Body of pancreas (tissue), 4 donors: ENCODE data around the gene TENT5C. TPM values are rescaled to one million over a fixed set of nuclear protein-coding genes. Genes with fewer than 3 reads are reported as not detected.

Experiments used
- ATAC-seq: fragments of 150-250 bp; one replicate; pipeline ENCODE4 v1.9.1; 2016
- DNase-seq, 4 donors: peaks; one replicate each; pipeline ENCODE4 v3.0.0-alpha.2; 2019
- H3K27ac ChIP-seq, 4 donors: fragments of 200-600 bp; sonication (generic); 1 replicate in 3 of 4; 2 replicates in 1 of 4; pipeline versions ENCODE4 v1.5.1 to v1.6.1; 2016 to 2019; ENCODE audit warnings: mild to moderate bottlenecking in 1 of 4, mixed read lengths in 1 of 4, moderate library complexity in 1 of 4
- H3K27me3 ChIP-seq, 2 donors: fragments of 200-600 bp; sonication (generic); one replicate each; pipeline ENCODE4 v1.6.0; 2016; ENCODE audit warnings: mild to moderate bottlenecking in 1 of 2
- H3K36me3 ChIP-seq, 2 donors: fragments of 200-600 bp; sonication (generic); replicated peaks in 1 of 2; 2 replicates each; pipeline ENCODE4 v1.5.1; 2016; ENCODE audit warnings: low read depth in 2 of 2; ENCODE audit not compliant: insufficient read depth in 1 of 2
- H3K4me1 ChIP-seq: fragments of 200-600 bp; sonication (generic); one replicate; pipeline ENCODE4 v1.6.0; 2016
- H3K4me3 ChIP-seq, 2 donors: fragments of 200-600 bp; sonication (generic); 1 replicate in 1 of 2; 2 replicates in 1 of 2; pipeline ENCODE4 v1.5.1; 2016 to 2019
- H3K9me3 ChIP-seq, 3 donors: fragments of 200-600 bp; sonication (generic); 1 replicate in 2 of 3; 2 replicates in 1 of 3; pipeline ENCODE4 v1.5.1; 2016
- POLR2A ChIP-seq, 3 donors: fragments of 450-650 bp; IDR thresholded peaks; one replicate each; pipeline ENCODE4 v1.6.1; 2016; ENCODE audit warnings: antibody characterized with exemption in 3 of 3, mild to moderate bottlenecking in 2 of 3
- WGBS, 2 donors: methylation state at CpG; one replicate each; pipeline ENCODE4 v1.1.5; 2017; 5-methylcytosine and 5-hydroxymethylcytosine counted together
- intact Hi-C: fragments of 100-400 bp; cut with DNase I; formaldehyde crosslinking; loops from one replicate; pipeline ENCODE4 v1.15.1; 2023
- total RNA-seq, 2 donors: library from RNA; depleted of rRNA; stranded (reverse); fragments of >200 nt; gene quantifications; one replicate each; pipeline ENCODE4 v1.1.0, GENCODE V29; 2016
- TF ChIP-seq, protein P1 (sequence below), 7 experiments: fragments of 450-650 bp in 4 of 7; fragments of 200-600 bp in 3 of 7; sonication (generic) in 3 of 7; IDR thresholded peaks; one replicate each; pipeline ENCODE4 v1.5.1; 2016 to 2019; ENCODE audit warnings: antibody characterized with exemption in 7 of 7

TENT5C gene
- total RNA-seq, 2 donors from 2014 or later: 30.0 to 39.7 TPM

- no peak for ATAC-seq
These were observed 39.3 kb upstream of the TENT5C start for GRCh38 chr1:117566556-117566955.

GRCh38 chr1:117567435-117567834 lies 38.4 kb upstream of the TENT5C start:
- 92 to 97% methylated on average over 6 to 10 of the region's 10 CpGs for WGBS, 2 donors
- DNase-seq: no peak

More at GRCh38 chr1:117566556-117566955, 39.3 kb upstream of the TENT5C start:
- DNase-seq: no peak
- intact Hi-C loops: no loop called here
- H3K9me3 ChIP-seq: no peaks in the 10 kb centered on the region
- no peaks in the 10 kb centered on the region for H3K27me3 ChIP-seq
- no peak overlapping the region for H3K4me3 ChIP-seq
- peaks cover 58% of the 10 kb centered on the region for H3K4me1 ChIP-seq
- WGBS, 2 donors: 89 to 91% methylated on average over 3 of the region's 3 CpGs
- TF ChIP-seq, protein P1, sequence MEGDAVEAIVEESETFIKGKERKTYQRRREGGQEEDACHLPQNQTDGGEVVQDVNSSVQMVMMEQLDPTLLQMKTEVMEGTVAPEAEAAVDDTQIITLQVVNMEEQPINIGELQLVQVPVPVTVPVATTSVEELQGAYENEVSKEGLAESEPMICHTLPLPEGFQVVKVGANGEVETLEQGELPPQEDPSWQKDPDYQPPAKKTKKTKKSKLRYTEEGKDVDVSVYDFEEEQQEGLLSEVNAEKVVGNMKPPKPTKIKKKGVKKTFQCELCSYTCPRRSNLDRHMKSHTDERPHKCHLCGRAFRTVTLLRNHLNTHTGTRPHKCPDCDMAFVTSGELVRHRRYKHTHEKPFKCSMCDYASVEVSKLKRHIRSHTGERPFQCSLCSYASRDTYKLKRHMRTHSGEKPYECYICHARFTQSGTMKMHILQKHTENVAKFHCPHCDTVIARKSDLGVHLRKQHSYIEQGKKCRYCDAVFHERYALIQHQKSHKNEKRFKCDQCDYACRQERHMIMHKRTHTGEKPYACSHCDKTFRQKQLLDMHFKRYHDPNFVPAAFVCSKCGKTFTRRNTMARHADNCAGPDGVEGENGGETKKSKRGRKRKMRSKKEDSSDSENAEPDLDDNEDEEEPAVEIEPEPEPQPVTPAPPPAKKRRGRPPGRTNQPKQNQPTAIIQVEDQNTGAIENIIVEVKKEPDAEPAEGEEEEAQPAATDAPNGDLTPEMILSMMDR (IDR thresholded peaks at IDR 0.05): no peak
- TF ChIP-seq POLR2A (IDR thresholded peaks at IDR 0.05): no peak
- H3K36me3 ChIP-seq: no peaks in the 10 kb centered on the region
- no peak overlapping the region for H3K27ac ChIP-seq

DNA sequence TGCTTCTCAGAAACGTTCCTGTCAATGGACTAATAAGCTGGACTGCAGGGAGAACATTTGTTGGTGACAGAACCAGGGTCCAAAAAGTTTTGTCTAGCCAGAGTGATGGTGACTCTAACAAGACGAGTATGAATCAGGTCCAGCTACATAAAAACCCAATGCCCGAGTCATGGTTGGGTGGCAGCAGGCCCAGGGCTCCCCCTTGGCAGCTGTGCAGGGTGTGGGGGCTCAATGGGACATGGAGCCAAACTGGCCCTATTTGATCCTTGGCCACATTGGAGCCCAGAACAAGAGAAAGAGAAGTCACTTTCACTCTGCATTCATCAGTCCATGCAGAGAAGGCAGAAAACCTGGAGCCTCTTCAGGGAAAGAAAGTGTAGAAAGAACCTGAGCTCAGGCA lies 37.9 kb upstream of the TENT5C start:
- H3K4me1 ChIP-seq: peaks cover 56% of the 10 kb centered on the region
- no peaks in the 10 kb centered on the region for H3K9me3 ChIP-seq
- intact Hi-C loops: no loop called here
- no peak overlapping the region for H3K27ac ChIP-seq
- TF ChIP-seq POLR2A (IDR thresholded peaks at IDR 0.05): no peak
- TF ChIP-seq, protein P1 (IDR thresholded peaks at IDR 0.05): no peak
- 84 to 87% methylated on average over 3 of the region's 3 CpGs for WGBS, 2 donors
- ATAC-seq: no peak
- no peak overlapping the region for H3K4me3 ChIP-seq
- no peaks in the 10 kb centered on the region for H3K27me3 ChIP-seq
- H3K36me3 ChIP-seq: no peaks in the 10 kb centered on the region
- DNase-seq: no peak

More at GRCh38 chr1:117567435-117567834, 38.4 kb upstream of the TENT5C start:
- ATAC-seq: no peak
- Histone ChIP-seq H3K4me1 (peaks cover 56% of the 10 kb centered on the region), H3K4me3 (no peak overlapping the region), H3K27ac (no peak overlapping the region), H3K27me3 (no peaks in the 10 kb centered on the region), H3K9me3 (no peaks in the 10 kb centered on the region), H3K36me3 (no peaks in the 10 kb centered on the region)
- intact Hi-C loops: no loop called here
- TF ChIP-seq POLR2A (IDR thresholded peaks at IDR 0.05): no peak
- TF ChIP-seq, protein P1 (IDR thresholded peaks at IDR 0.05): no peak

- WGBS, 2 donors: 88 to 90% methylated on average over 6 of the region's 6 CpGs
These were observed 36.8 kb upstream of the TENT5C start for GRCh38 chr1:117568999-117569398.

GRCh38 chr1:117569856-117570255 lies 36.0 kb upstream of the TENT5C start:
- Histone ChIP-seq H3K4me3 (no peak overlapping the region), H3K27ac (peak overlapping the region in 2 of 4 donors; percentile 67 to 81), H3K27me3 (no peaks in the 10 kb centered on the region), H3K36me3 (no peaks in the 10 kb centered on the region), H3K4me1 (peaks cover 60% of the 10 kb centered on the region), H3K9me3 (no peaks in the 10 kb centered on the region)
- DNase-seq: no peak
- TF ChIP-seq, protein P1 (IDR thresholded peaks at IDR 0.05): no peak
- no peak for TF ChIP-seq POLR2A (IDR thresholded peaks at IDR 0.05)
- no peak for ATAC-seq
- WGBS, 2 donors: 68 to 71% methylated on average over 3 of the region's 3 CpGs
- intact Hi-C loops: no loop called here

More at GRCh38 chr1:117568999-117569398, 36.8 kb upstream of the TENT5C start:
- H3K4me3 ChIP-seq: no peak overlapping the region
- peaks cover 57% of the 10 kb centered on the region for H3K4me1 ChIP-seq
- H3K27me3 ChIP-seq: no peaks in the 10 kb centered on the region
- no peaks in the 10 kb centered on the region for H3K36me3 ChIP-seq
- H3K9me3 ChIP-seq: no peaks in the 10 kb centered on the region
- intact Hi-C loops: no loop called here
- no peak for DNase-seq
- H3K27ac ChIP-seq: no peak overlapping the region
- TF ChIP-seq POLR2A (IDR thresholded peaks at IDR 0.05): no peak
- TF ChIP-seq, protein P1 (IDR thresholded peaks at IDR 0.05): no peak
- ATAC-seq: no peak
